Type B pancreatic cell (in vitro differentiated cells): ENCODE data around the gene GPRC5A. TPM values are rescaled to one million over a fixed set of nuclear protein-coding genes. Genes with fewer than 3 reads are reported as not detected.

ENCODE experiments used
- DNase-seq: peaks from one replicate; pipeline ENCODE4 v3.0.0; 2021; ENCODE audit warnings: mixed read lengths; ENCODE audit not compliant: unreplicated experiment; ENCODE audit errors: extremely low spot score
- H3K27ac Mint-ChIP-seq: 2 replicates; pipeline ENCODE4 v1.8.0; 2021; ENCODE audit warnings: mild to moderate bottlenecking, mixed read lengths
- H3K27me3 Mint-ChIP-seq: 2 replicates; pipeline ENCODE4 v1.8.0; 2021; ENCODE audit warnings: mixed read lengths
- H3K36me3 Mint-ChIP-seq: 2 replicates; pipeline ENCODE4 v1.8.0; 2021; ENCODE audit warnings: mixed read lengths
- H3K4me1 Mint-ChIP-seq: one replicate; pipeline ENCODE4 v1.8.0; 2021; ENCODE audit warnings: mixed read lengths; ENCODE audit not compliant: unreplicated experiment
- H3K4me3 Mint-ChIP-seq: 2 replicates; pipeline ENCODE4 v1.8.0; 2021; ENCODE audit warnings: mild to moderate bottlenecking, mixed read lengths
- H3K9me3 Mint-ChIP-seq: 2 replicates; pipeline ENCODE4 v1.8.0; 2021; ENCODE audit warnings: mixed read lengths
- CTCF ChIP-seq: fragments of 200-600 bp; sonication (generic); conservative IDR thresholded peaks from 2 replicates; pipeline ENCODE4 v1.5.0; 2021; ENCODE audit warnings: antibody characterized with exemption, mild to moderate bottlenecking
- total RNA-seq: library from RNA; stranded (reverse); gene quantifications from 2 replicates; pipeline ENCODE4 v1.2.1, GENCODE V29; 2021; ENCODE audit warnings: low replicate concordance

Gene GPRC5A
- total RNA-seq, 1 donor from 2014 or later: 152 TPM

DNA sequence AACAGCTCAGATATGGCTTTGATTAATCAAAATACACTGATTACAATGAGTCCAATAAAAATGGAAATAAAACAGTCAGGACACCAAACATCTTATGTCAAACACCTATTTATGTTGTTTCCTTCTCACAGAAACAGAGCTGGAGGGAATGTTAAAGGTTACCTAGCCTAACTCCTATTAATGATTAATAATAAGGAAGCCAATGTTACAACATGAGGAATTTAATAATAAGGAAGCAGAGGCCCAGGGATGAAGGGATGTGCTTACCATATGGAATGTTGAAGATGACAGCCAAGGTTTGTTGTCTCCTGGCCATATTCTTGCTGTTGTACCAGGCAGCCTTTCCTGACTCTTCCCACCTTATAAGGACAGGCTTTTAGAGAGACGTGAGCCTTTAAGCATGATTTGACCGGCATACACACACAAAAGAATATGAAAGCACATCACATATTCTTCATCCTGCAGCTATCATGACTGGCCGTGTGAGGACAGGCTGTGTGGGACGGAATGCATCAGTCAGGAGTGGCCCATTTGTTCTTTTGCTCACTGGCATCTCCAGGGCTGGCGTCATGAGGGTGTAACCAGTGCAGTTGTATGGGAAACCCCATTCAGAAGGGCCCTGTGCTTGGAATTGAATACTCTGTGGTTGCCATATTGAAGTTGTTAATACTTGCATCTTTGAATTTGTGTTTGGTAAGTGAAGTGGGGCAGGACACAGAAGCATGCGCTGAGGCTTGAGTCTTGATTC, 63.7 kb downstream of the GPRC5A start:
- H3K9me3 Mint-ChIP-seq: peaks cover 7% of the 10 kb centered on the region
- H3K4me1 Mint-ChIP-seq: no peaks in the 10 kb centered on the region
- no peak overlapping the region for H3K4me3 Mint-ChIP-seq
- no peak for DNase-seq
- H3K27ac Mint-ChIP-seq: no peak overlapping the region
- no peak for TF ChIP-seq CTCF
- H3K27me3 Mint-ChIP-seq: no peaks in the 10 kb centered on the region
- H3K36me3 Mint-ChIP-seq: peaks cover 6% of the 10 kb centered on the region

- Mint-ChIP-seq H3K4me3 (no peak overlapping the region), H3K27me3 (no peaks in the 10 kb centered on the region), H3K4me1 (no peaks in the 10 kb centered on the region), H3K27ac (no peak overlapping the region), H3K9me3 (no peaks in the 10 kb centered on the region), H3K36me3 (peaks cover 7% of the 10 kb centered on the region)
- no peak for TF ChIP-seq CTCF
- no peak for DNase-seq
Observed at GRCh38 chr12:12958886-12959285, 67.5 kb downstream of the GPRC5A start.

DNA sequence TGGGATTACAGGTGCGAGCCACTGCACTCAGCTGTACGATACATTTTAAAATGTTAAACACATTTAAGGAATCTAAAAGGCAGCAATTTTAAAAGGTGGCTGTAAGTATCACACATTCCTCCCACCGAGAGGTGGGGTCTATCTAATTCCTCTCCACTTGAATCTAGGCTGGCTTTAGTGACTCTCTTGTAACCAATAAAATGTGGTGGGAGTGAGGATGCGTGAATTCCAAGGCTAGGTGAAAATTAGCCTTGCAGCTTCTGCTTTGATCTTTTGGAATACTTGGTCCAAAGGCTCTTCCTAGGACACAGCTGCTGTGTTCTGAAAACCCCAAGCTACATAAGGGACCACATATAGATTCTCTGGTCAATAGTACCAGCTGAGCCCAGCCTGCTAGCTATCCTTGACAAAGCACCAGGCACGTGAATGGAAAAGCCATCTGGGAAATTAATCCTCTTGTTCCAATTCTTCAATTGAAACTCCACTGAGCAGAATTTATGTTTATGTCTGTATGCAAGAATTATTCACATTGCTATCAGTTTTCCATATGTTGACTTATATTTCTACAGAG, 69.4 kb downstream of the GPRC5A start:
- no peak overlapping the region for H3K4me3 Mint-ChIP-seq
- peaks cover 19% of the 10 kb centered on the region for H3K36me3 Mint-ChIP-seq
- H3K27me3 Mint-ChIP-seq: no peaks in the 10 kb centered on the region
- no peak for DNase-seq
- H3K9me3 Mint-ChIP-seq: no peaks in the 10 kb centered on the region
- H3K4me1 Mint-ChIP-seq: no peaks in the 10 kb centered on the region
- no peak for TF ChIP-seq CTCF
- no peak overlapping the region for H3K27ac Mint-ChIP-seq

DNA sequence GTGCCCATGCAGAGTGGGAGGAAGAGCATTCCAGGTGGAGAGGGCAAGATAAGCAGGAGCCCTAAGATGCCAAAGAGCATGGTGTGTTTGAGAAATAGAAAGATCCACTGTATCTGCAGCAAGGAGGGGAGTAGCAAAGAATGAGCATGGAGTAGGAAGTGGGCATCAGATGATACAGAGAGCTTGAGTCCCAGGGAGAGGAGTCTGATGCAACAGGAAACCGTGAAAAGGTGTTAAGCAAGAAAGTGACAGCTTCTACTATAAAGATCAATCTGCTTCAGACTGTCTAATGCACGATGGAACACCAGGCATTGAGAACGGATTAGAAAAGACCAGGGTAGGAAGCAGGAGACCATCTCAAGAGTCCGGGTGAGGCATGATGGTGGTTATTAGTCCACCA, 72.9 kb downstream of the GPRC5A start:
- Mint-ChIP-seq H3K36me3 (peaks cover 39% of the 10 kb centered on the region), H3K27me3 (no peaks in the 10 kb centered on the region), H3K27ac (no peak overlapping the region), H3K4me1 (no peaks in the 10 kb centered on the region), H3K9me3 (no peaks in the 10 kb centered on the region), H3K4me3 (no peak overlapping the region)
- TF ChIP-seq CTCF: no peak
- no peak for DNase-seq

DNA sequence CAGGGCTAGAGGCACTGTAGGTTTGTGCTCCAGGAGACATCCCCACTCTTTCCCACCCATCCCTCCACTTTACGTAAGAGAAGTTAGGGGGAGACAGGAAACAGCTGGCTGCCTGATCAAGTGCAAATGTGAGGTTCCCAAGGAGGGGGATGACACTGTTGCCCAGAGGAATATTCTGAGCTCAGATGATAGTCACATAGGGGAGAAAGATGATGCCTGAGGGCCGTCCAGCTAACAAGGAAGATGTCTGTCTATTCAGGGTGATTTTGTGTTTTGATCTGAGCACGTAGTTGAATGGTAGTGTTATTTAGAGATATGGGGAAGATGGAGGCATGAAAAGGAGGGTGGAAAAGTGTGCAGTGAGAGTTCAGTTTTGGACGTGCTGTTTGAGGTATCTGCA, 74.5 kb downstream of the GPRC5A start:
- no peak overlapping the region for H3K4me3 Mint-ChIP-seq
- no peak for TF ChIP-seq CTCF
- no peak for DNase-seq
- no peak overlapping the region for H3K27ac Mint-ChIP-seq
- H3K27me3 Mint-ChIP-seq: no peaks in the 10 kb centered on the region
- H3K4me1 Mint-ChIP-seq: no peaks in the 10 kb centered on the region
- H3K36me3 Mint-ChIP-seq: peaks cover 47% of the 10 kb centered on the region
- H3K9me3 Mint-ChIP-seq: no peaks in the 10 kb centered on the region

Other genes starting within 250 kb of the GPRC5A start
- gene GPR19, start 195.4 kb upstream of the GPRC5A start, total RNA-seq: 1.6 and 3.6 TPM in 2 replicates
- gene CDKN1B, start 174.2 kb upstream of the GPRC5A start, total RNA-seq: 49.6 and 85.5 TPM in 2 replicates
- gene APOLD1, start 105.9 kb upstream of the GPRC5A start, total RNA-seq: 2.9 and 5.6 TPM in 2 replicates
- 73.0 and 142 TPM in 2 replicates for gene DDX47, start 78.2 kb upstream of the GPRC5A start, total RNA-seq
- gene GPRC5D, start 60.6 kb downstream of the GPRC5A start, total RNA-seq: 5.5 TPM in 1 of 2 replicates, not detected in the other
- 66.4 and 146 TPM in 2 replicates for gene HEBP1, start 108.7 kb downstream of the GPRC5A start, total RNA-seq
- 11.9 and 20.5 TPM in 2 replicates for gene FAM234B, start 152.8 kb downstream of the GPRC5A start, total RNA-seq
- gene GSG1, start 212.1 kb downstream of the GPRC5A start, total RNA-seq: 0.36 and 2.0 TPM in 2 replicates